ENCODE results near the gene EBPL. TPM values are rescaled to one million over a fixed set of nuclear protein-coding genes. Genes with fewer than 3 reads are reported as not detected.
A peak's percentile ranks its signal among the peaks of the same experiment; 100 is the strongest.

EBPL gene
- polyA plus RNA-seq, 1 experiment: 43.3 TPM

- Histone ChIP-seq H3K4me3 (ENCODE audit: low read depth, low read length) (no peak overlapping the region), H3K27me3 (ENCODE audit: control insufficient read depth, insufficient read depth, low read length) (no peaks in the 10 kb centered on the region), H3K36me3 (ENCODE audit: control insufficient read depth, insufficient read depth, low read length) (no peaks in the 10 kb centered on the region)
- CTCF ChIA-PET: interaction anchor here (0.6 to 1.1 kb wide), 4 partner anchors 7 to 565 kb away, joined by 3 read pairs; no protein-coding TSS in a partner anchor
- peak; percentile 59 for DNase-seq (ENCODE audit: low read depth)
- POLR2A ChIA-PET: interaction anchor here (0.6 kb wide), 2 partner anchors 47 to 138 kb away, joined by 3 read pairs; no protein-coding TSS in a partner anchor
- TF ChIP-seq CTCF (IDR thresholded peaks at IDR 0.05; ENCODE audit: insufficient read depth, low read depth, low read length): no peak
Observed at GRCh38 chr13:49641801-49642291, 49.4 kb downstream of the EBPL start.

GRCh38 chr13:49638744-49639072 lies 52.6 kb downstream of the EBPL start:
- no peak for TF ChIP-seq CTCF (IDR thresholded peaks at IDR 0.05; ENCODE audit: insufficient read depth, low read depth, low read length)
- ChIA-PET POLR2A (no interaction called here), CTCF (no interaction called here)
- H3K36me3 ChIP-seq (ENCODE audit: control insufficient read depth, insufficient read depth, low read length): no peaks in the 10 kb centered on the region
- H3K4me3 ChIP-seq (ENCODE audit: low read depth, low read length): no peak overlapping the region
- H3K27me3 ChIP-seq (ENCODE audit: control insufficient read depth, insufficient read depth, low read length): no peaks in the 10 kb centered on the region
- DNase-seq (ENCODE audit: low read depth): no peak

- ChIA-PET CTCF (interaction anchor here (0.5 to 1.1 kb wide), 2 partner anchors 14 to 16 kb away, joined by 3 read pairs; no protein-coding TSS in a partner anchor), POLR2A (no interaction called here)
- no peak overlapping the region for H3K4me3 ChIP-seq (ENCODE audit: low read depth, low read length)
- H3K27me3 ChIP-seq (ENCODE audit: control insufficient read depth, insufficient read depth, low read length): no peaks in the 10 kb centered on the region
- no peak for DNase-seq (ENCODE audit: low read depth)
- H3K36me3 ChIP-seq (ENCODE audit: control insufficient read depth, insufficient read depth, low read length): no peaks in the 10 kb centered on the region
- no peak for TF ChIP-seq CTCF (IDR thresholded peaks at IDR 0.05; ENCODE audit: insufficient read depth, low read depth, low read length)
Observed at GRCh38 chr13:49638030-49638743, 53.1 kb downstream of the EBPL start.

GRCh38 chr13:49636705-49637104 lies 54.6 kb downstream of the EBPL start:
- no peaks in the 10 kb centered on the region for H3K36me3 ChIP-seq (ENCODE audit: control insufficient read depth, insufficient read depth, low read length)
- no peak for DNase-seq (ENCODE audit: low read depth)
- ChIA-PET CTCF (no interaction called here), POLR2A (no interaction called here)
- TF ChIP-seq CTCF (IDR thresholded peaks at IDR 0.05; ENCODE audit: insufficient read depth, low read depth, low read length): no peak
- H3K27me3 ChIP-seq (ENCODE audit: control insufficient read depth, insufficient read depth, low read length): no peaks in the 10 kb centered on the region
- no peak overlapping the region for H3K4me3 ChIP-seq (ENCODE audit: low read depth, low read length)

GRCh38 chr13:49635599-49636433 lies 55.5 kb downstream of the EBPL start:
- CTCF ChIA-PET: interaction anchor here (0.8 to 1.5 kb wide), 2 partner anchors 19 to 220 kb away, joined by 3 to 5 read pairs; no protein-coding TSS in a partner anchor
- Histone ChIP-seq H3K27me3 (ENCODE audit: control insufficient read depth, insufficient read depth, low read length) (no peaks in the 10 kb centered on the region), H3K36me3 (ENCODE audit: control insufficient read depth, insufficient read depth, low read length) (no peaks in the 10 kb centered on the region), H3K4me3 (ENCODE audit: low read depth, low read length) (no peak overlapping the region)
- POLR2A ChIA-PET: no interaction called here
- no peak for DNase-seq (ENCODE audit: low read depth)
- no peak for TF ChIP-seq CTCF (IDR thresholded peaks at IDR 0.05; ENCODE audit: insufficient read depth, low read depth, low read length)
